MM.1S (cell line): ENCODE results near the gene KCNMA1.

Source experiments
- DNase-seq: peaks from one replicate; pipeline ENCODE4 v3.0.0-alpha.2; 2015
- H2AFZ ChIP-seq: fragments of 300-600 bp; sonication (generic); 2 replicates; pipeline ENCODE4 v1.6.0; 2016; ENCODE audit warnings: antibody characterized with exemption, low read length
- H3F3A ChIP-seq: fragments of 300-600 bp; sonication (generic); 2 replicates; pipeline ENCODE4 v1.6.1; 2016; ENCODE audit warnings: mild to moderate bottlenecking, antibody characterized with exemption, low read length, moderate library complexity, mixed read lengths; ENCODE audit not compliant: insufficient read depth
- H3K27ac ChIP-seq: fragments of 300-600 bp; sonication (generic); 2 replicates; pipeline ENCODE4 v1.5.1; 2016; ENCODE audit warnings: mild to moderate bottlenecking, low read length
- H3K27me3 ChIP-seq: fragments of 300-600 bp; sonication (generic); replicated peaks from 2 replicates; pipeline ENCODE4 v1.6.0; 2016; ENCODE audit warnings: low read length; ENCODE audit not compliant: insufficient read depth
- H3K36me3 ChIP-seq: fragments of 300-600 bp; sonication (generic); replicated peaks from 2 replicates; pipeline ENCODE4 v1.6.1; 2016; ENCODE audit warnings: mild to moderate bottlenecking, low read length, mixed read lengths; ENCODE audit not compliant: insufficient read depth
- H3K4me1 ChIP-seq: fragments of 300-600 bp; sonication (generic); 2 replicates; pipeline ENCODE4 v1.6.1; 2016; ENCODE audit warnings: low read length, mixed read lengths
- H3K4me2 ChIP-seq: fragments of 300-600 bp; sonication (generic); 2 replicates; pipeline ENCODE4 v1.6.0; 2016; ENCODE audit warnings: low read depth, low read length
- H3K4me3 ChIP-seq: fragments of 300-600 bp; sonication (generic); 2 replicates; pipeline ENCODE4 v1.5.1; 2016; ENCODE audit warnings: low read length, mixed read lengths
- H3K79me2 ChIP-seq: fragments of 300-600 bp; sonication (generic); 2 replicates; pipeline ENCODE4 v1.6.1; 2016; ENCODE audit warnings: mixed run types, low read length, mixed read lengths
- H3K9ac ChIP-seq: fragments of 300-600 bp; sonication (generic); 2 replicates; pipeline ENCODE4 v1.6.1; 2016; ENCODE audit warnings: low read length, mixed read lengths
- H3K9me2 ChIP-seq: fragments of 300-600 bp; sonication (generic); replicated peaks from 2 replicates; pipeline ENCODE4 v1.6.1; 2016; ENCODE audit warnings: mild to moderate bottlenecking, low read length, mixed read lengths; ENCODE audit not compliant: insufficient read depth
- H3K9me3 ChIP-seq: fragments of 300-600 bp; sonication (generic); replicated peaks from 2 replicates; pipeline ENCODE4 v1.6.1; 2016; ENCODE audit warnings: mild to moderate bottlenecking, low read length, mixed read lengths; ENCODE audit not compliant: insufficient read depth
- H4K20me1 ChIP-seq: fragments of 300-600 bp; sonication (generic); 2 replicates; pipeline ENCODE4 v1.6.1; 2016; ENCODE audit warnings: mild to moderate bottlenecking, low read length, moderate library complexity, mixed read lengths; ENCODE audit not compliant: insufficient read depth
- EZH2 ChIP-seq: fragments of 300-600 bp; sonication (generic); optimal IDR thresholded peaks from 2 replicates; pipeline ENCODE3; 2017; ENCODE audit warnings: low read depth, mild to moderate bottlenecking, antibody characterized with exemption, low read length, mixed read lengths
- EZH2phosphoT487 ChIP-seq: fragments of 300-600 bp; sonication (generic); IDR thresholded peaks from 2 replicates; pipeline ENCODE4 v1.6.1; 2018; ENCODE audit warnings: antibody characterized with exemption, low read length
- TF ChIP-seq, protein P1 (sequence below): fragments of 300-600 bp; sonication (generic); IDR thresholded peaks from 2 replicates; pipeline ENCODE4 v1.5.1; 2016; ENCODE audit warnings: antibody characterized with exemption, low read length, mixed read lengths

KCNMA1 gene

DNA sequence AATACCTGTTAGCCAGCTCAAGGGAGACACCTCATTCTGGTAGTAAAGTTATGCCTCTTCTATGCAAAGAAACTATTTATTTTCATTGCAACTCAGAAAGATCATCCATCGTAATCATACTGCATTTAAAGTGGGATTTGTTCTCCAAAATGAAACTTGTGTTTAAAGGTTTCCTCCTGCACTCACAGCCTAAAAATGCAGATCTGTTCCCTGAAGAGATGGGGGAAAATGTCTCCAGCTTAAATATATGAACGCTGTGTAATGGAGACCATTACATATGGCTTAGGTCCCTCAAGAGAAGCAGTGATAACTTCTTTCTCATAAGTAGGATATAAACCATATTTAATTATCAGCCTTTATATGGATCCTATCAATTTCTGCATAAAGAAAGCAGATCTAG lies 665.1 kb downstream of the KCNMA1 start:
- no peak for DNase-seq
- no peak overlapping the region for H3K4me3 ChIP-seq
- no peaks in the 10 kb centered on the region for H3K4me1 ChIP-seq
- no peaks in the 10 kb centered on the region for H3K36me3 ChIP-seq
- H2AFZ ChIP-seq = no peak overlapping the region
- H3K9me3 ChIP-seq = no peaks in the 10 kb centered on the region
- H3K79me2 ChIP-seq = no peaks in the 10 kb centered on the region
- no peaks in the 10 kb centered on the region for H3K9me2 ChIP-seq
- H4K20me1 ChIP-seq = no peaks in the 10 kb centered on the region
- H3K27ac ChIP-seq = no peak overlapping the region
- no peaks in the 10 kb centered on the region for H3K27me3 ChIP-seq
- no peak overlapping the region for H3K9ac ChIP-seq
- no peaks in the 10 kb centered on the region for H3F3A ChIP-seq
- H3K4me2 ChIP-seq = no peak overlapping the region
- TF ChIP-seq EZH2 (no peak), EZH2phosphoT487 (no peak)
- TF ChIP-seq, protein P1, sequence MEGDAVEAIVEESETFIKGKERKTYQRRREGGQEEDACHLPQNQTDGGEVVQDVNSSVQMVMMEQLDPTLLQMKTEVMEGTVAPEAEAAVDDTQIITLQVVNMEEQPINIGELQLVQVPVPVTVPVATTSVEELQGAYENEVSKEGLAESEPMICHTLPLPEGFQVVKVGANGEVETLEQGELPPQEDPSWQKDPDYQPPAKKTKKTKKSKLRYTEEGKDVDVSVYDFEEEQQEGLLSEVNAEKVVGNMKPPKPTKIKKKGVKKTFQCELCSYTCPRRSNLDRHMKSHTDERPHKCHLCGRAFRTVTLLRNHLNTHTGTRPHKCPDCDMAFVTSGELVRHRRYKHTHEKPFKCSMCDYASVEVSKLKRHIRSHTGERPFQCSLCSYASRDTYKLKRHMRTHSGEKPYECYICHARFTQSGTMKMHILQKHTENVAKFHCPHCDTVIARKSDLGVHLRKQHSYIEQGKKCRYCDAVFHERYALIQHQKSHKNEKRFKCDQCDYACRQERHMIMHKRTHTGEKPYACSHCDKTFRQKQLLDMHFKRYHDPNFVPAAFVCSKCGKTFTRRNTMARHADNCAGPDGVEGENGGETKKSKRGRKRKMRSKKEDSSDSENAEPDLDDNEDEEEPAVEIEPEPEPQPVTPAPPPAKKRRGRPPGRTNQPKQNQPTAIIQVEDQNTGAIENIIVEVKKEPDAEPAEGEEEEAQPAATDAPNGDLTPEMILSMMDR = no peak

DNA sequence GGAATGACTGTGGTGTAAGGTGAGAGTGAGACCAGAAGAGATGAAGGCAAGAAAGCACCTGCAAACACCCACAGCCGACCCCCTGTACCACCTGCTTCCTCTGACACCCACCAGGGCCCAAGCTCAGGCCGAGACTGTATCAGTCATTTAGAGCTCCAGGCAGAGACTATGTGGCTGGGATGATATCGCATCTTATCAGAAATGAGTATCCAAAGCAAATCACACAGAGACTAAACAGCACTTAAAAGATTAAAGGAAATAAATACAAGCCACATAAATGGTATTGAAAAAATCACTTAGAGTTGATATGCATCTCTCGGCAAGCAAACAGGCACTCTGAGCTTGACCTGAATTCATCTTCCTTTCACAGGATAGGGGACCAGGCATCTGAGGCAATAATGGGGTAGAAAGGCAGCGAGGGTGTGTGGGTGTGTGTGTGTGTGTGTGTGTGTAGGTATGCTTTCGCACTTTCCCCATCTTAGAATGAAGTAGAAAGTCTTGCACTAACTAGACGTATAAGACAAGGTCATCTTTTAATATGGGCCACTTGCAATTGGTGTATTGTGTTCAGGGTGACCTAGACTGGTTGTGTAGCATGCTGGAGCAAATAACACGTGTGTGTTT lies 665.9 kb downstream of the KCNMA1 start:
- Histone ChIP-seq H3K27me3 (no peaks in the 10 kb centered on the region), H3K9ac (no peak overlapping the region), H3K4me3 (no peak overlapping the region), H3K9me2 (no peaks in the 10 kb centered on the region), H3K4me2 (no peak overlapping the region), H3K36me3 (no peaks in the 10 kb centered on the region), H3K9me3 (no peaks in the 10 kb centered on the region), H2AFZ (no peak overlapping the region), H3K4me1 (no peaks in the 10 kb centered on the region), H3K27ac (no peak overlapping the region), H3F3A (no peaks in the 10 kb centered on the region), H4K20me1 (no peaks in the 10 kb centered on the region), H3K79me2 (no peaks in the 10 kb centered on the region)
- no peak for DNase-seq
- no peak for TF ChIP-seq EZH2
- TF ChIP-seq, protein P1 = no peak

DNA sequence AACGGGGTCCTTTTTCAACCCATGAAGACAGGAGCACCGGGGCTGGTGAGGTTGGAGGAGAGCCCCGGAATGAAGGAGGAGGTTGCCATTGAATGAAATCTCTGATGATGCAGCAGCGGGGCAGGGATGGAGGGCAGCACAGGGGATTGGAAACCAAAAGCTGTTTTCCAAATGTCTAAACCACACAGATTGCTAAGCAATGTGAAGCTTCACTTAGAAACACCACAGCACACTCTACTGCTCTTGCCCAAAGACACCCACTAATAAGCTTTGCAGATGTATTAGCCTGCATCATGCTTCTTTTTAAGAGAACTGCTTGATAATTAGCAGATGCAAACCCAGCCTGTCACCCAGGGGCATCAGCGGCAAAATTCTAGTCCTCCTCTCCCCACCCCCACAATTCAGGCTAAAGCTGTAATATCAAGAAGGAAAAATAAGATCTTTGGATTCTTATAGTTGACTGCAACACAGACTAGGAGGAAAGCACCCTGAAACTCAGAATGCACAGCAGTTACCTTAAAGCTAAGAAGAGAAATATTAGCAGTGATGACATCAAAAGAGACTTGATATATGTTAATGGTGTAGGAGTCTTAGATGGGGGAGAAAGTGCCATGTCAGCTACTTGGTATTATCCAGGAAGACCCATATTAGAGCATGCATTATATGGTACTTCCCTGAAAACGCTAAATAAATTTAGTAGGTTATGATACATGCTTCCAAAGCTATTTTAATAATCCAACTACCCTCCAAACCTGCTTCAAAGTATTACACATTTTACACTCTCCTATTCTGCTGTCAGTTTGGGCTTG lies 666.7 kb downstream of the KCNMA1 start:
- Histone ChIP-seq H3K27ac (no peak overlapping the region), H3K4me3 (no peak overlapping the region), H3F3A (no peaks in the 10 kb centered on the region), H3K36me3 (no peaks in the 10 kb centered on the region), H3K9me2 (no peaks in the 10 kb centered on the region), H2AFZ (no peak overlapping the region), H4K20me1 (no peaks in the 10 kb centered on the region), H3K4me2 (no peak overlapping the region), H3K27me3 (no peaks in the 10 kb centered on the region), H3K9ac (no peak overlapping the region), H3K9me3 (no peaks in the 10 kb centered on the region), H3K79me2 (no peaks in the 10 kb centered on the region), H3K4me1 (no peaks in the 10 kb centered on the region)
- DNase-seq = no peak
- TF ChIP-seq, protein P1 = no peak
- TF ChIP-seq EZH2phosphoT487 (no peak), EZH2 (no peak)
